Liver (tissue), 9 donors: ENCODE results near the gene PGM5. TPM values are rescaled to one million over a fixed set of nuclear protein-coding genes. Genes with fewer than 3 reads are reported as not detected.

ENCODE experiments used
- DNase-seq: peaks from one replicate; pipeline ENCODE4 v3.0.0-alpha.2; 2017; ENCODE audit warnings: low spot score
- H3K27ac ChIP-seq, 2 donors: one replicate each; pipeline ENCODE4 v1.7.0; 2013; ENCODE audit warnings: inconsistent platforms in 2 of 2, low read length in 2 of 2, control low read depth in 1 of 2, low read depth in 1 of 2, mild to moderate bottlenecking in 1 of 2
- H3K27me3 ChIP-seq, 4 donors: one replicate each; pipeline versions ENCODE4 v1.6.1 to v1.7.0; 2013; ENCODE audit warnings: low read length in 3 of 4, inconsistent platforms in 1 of 4, mild to moderate bottlenecking in 1 of 4, moderate library complexity in 1 of 4; ENCODE audit not compliant: control insufficient read depth in 4 of 4, insufficient read depth in 4 of 4
- H3K36me3 ChIP-seq, 4 donors: one replicate each; pipeline versions ENCODE4 v1.6.1 to v1.7.0; 2013; ENCODE audit warnings: low read length in 3 of 4, mild to moderate bottlenecking in 3 of 4, low read depth in 1 of 4, moderate library complexity in 1 of 4; ENCODE audit not compliant: control insufficient read depth in 4 of 4, insufficient read depth in 3 of 4
- H3K4me1 ChIP-seq, 4 donors: one replicate each; pipeline versions ENCODE4 v1.6.1 to v1.7.0; 2013; ENCODE audit warnings: low read length in 3 of 4, mild to moderate bottlenecking in 3 of 4, moderate library complexity in 1 of 4; ENCODE audit not compliant: control insufficient read depth in 4 of 4, insufficient read depth in 4 of 4
- H3K4me3 ChIP-seq, 3 donors: one replicate each; pipeline versions ENCODE4 v1.6.1 to v1.7.0; 2013; ENCODE audit warnings: low read length in 3 of 3, control low read depth in 1 of 3, low read depth in 1 of 3, mild to moderate bottlenecking in 1 of 3
- H3K9ac ChIP-seq, 2 donors: one replicate each; pipeline ENCODE4 v1.7.0; 2013; ENCODE audit warnings: low read length in 2 of 2, mild to moderate bottlenecking in 2 of 2, moderate library complexity in 2 of 2, control low read depth in 1 of 2, low read depth in 1 of 2
- H3K9me3 ChIP-seq, 4 donors: one replicate each; pipeline versions ENCODE4 v1.6.1 to v1.7.0; 2013; ENCODE audit warnings: low read length in 3 of 4; ENCODE audit not compliant: control insufficient read depth in 4 of 4
- ATF3 ChIP-seq: IDR thresholded peaks from 2 replicates; pipeline ENCODE4 v1.6.1; 2016; ENCODE audit warnings: antibody characterized with exemption
- EGR1 ChIP-seq, 2 donors: IDR thresholded peaks; 2 replicates each; pipeline ENCODE4 v1.6.1; 2016 to 2018; ENCODE audit warnings: antibody characterized with exemption in 2 of 2, low read depth in 2 of 2
- FOXA1 ChIP-seq: IDR thresholded peaks from 2 replicates; pipeline ENCODE4 v1.6.1; 2016; ENCODE audit warnings: antibody characterized with exemption
- FOXA2 ChIP-seq: IDR thresholded peaks from 2 replicates; pipeline ENCODE4 v1.6.1; 2016; ENCODE audit warnings: antibody characterized with exemption
- GABPA ChIP-seq, 2 donors: IDR thresholded peaks in 1 of 2; conservative IDR thresholded peaks in 1 of 2; 2 replicates each; pipeline ENCODE4 v1.6.1; 2016; ENCODE audit warnings: antibody characterized with exemption in 2 of 2, mild to moderate bottlenecking in 1 of 2, moderate library complexity in 1 of 2
- HNF4A ChIP-seq, 2 donors: conservative IDR thresholded peaks; 2 replicates each; pipeline ENCODE4 v1.6.1; 2016; ENCODE audit warnings: antibody characterized with exemption in 2 of 2, mild to moderate bottlenecking in 2 of 2
- HNF4G ChIP-seq: IDR thresholded peaks from 2 replicates; pipeline ENCODE4 v1.6.1; 2016; ENCODE audit warnings: antibody characterized with exemption
- JUND ChIP-seq, 2 donors: IDR thresholded peaks; 2 replicates each; pipeline ENCODE4 v1.6.1; 2016; ENCODE audit warnings: antibody characterized with exemption in 2 of 2
- MAX ChIP-seq: IDR thresholded peaks from 2 replicates; pipeline ENCODE4 v1.6.1; 2016; ENCODE audit warnings: antibody characterized with exemption
- NR2F2 ChIP-seq: IDR thresholded peaks from 2 replicates; pipeline ENCODE4 v1.6.1; 2016; ENCODE audit warnings: antibody characterized with exemption
- RAD21 ChIP-seq, 2 donors: IDR thresholded peaks; 2 replicates each; pipeline ENCODE4 v1.6.1; 2016; ENCODE audit warnings: antibody characterized with exemption in 2 of 2, mild to moderate bottlenecking in 2 of 2
- REST ChIP-seq: IDR thresholded peaks from 2 replicates; pipeline ENCODE4 v1.6.1; 2016; ENCODE audit warnings: antibody characterized with exemption, mild to moderate bottlenecking
- RXRA ChIP-seq, 2 donors: IDR thresholded peaks; 2 replicates each; pipeline ENCODE4 v1.6.1; 2017 to 2018; ENCODE audit warnings: antibody characterized with exemption in 2 of 2, mild to moderate bottlenecking in 1 of 2
- SP1 ChIP-seq: IDR thresholded peaks from 2 replicates; pipeline ENCODE4 v1.6.1; 2018; ENCODE audit warnings: antibody characterized with exemption, mild to moderate bottlenecking
- TAF1 ChIP-seq: conservative IDR thresholded peaks from 2 replicates; pipeline ENCODE4 v1.6.1; 2016; ENCODE audit warnings: antibody characterized with exemption, mild to moderate bottlenecking
- YY1 ChIP-seq: IDR thresholded peaks from 2 replicates; pipeline ENCODE4 v1.6.1; 2016; ENCODE audit warnings: antibody characterized with exemption, mild to moderate bottlenecking
- WGBS: extraction: QIAGEN DNeasy Blood & Tissue Kit; methylation state at CpG from one replicate; pipeline ENCODE4 v1.1.7; 2013; 5-methylcytosine and 5-hydroxymethylcytosine counted together
- polyA plus RNA-seq, 2 donors: library from polyadenylated mRNA; stranded (reverse) in 1 of 2; unstranded in 1 of 2; fragments of 200-250 nt in 1 of 2; fragments of >200 nt in 1 of 2; fragmentation: Nextera tagmentation in 1 of 2; extraction: Ambion mirVana in 1 of 2; gene quantifications; one replicate each; pipeline versions ENCODE4 v1.2.1 to v1.2.3, GENCODE V29; 2013 to 2015
- total RNA-seq, 2 donors: library from RNA; depleted of rRNA; stranded (reverse); fragments of >200 nt; gene quantifications; one replicate each; pipeline ENCODE4 v1.2.3, GENCODE V29; 2014
- TF ChIP-seq, protein P1 (sequence below): fragments of 150-350 bp; IDR thresholded peaks from 2 replicates; pipeline ENCODE4 v1.5.1; 2017; ENCODE audit warnings: improper control_type of control experiment, low read depth, low read length; ENCODE audit not compliant: missing input control
- TF ChIP-seq, protein P2 (sequence below): IDR thresholded peaks from 2 replicates; pipeline ENCODE4 v1.6.1; 2016; ENCODE audit warnings: antibody characterized with exemption
- donor health status: healthy.
- donor health status: healthy.
- donor health status: healthy.
- donor health status: healthy.
- donor health status: healthy.

PGM5 gene
- total and polyA plus RNA-seq, 4 donors, result 0.63 to 8.5 (median 2.2) TPM

GRCh38 chr9:68455451-68455850 is 99.0 kb downstream of the PGM5 start:
- TF ChIP-seq SP1 (no peak), EGR1 (IDR thresholded peaks at IDR 0.05; ENCODE audit: low read depth in 2 of 2) (no peak), FOXA2 (no peak), RXRA (IDR thresholded peaks at IDR 0.05) (no peak), TAF1 (no peak), JUND (IDR thresholded peaks at IDR 0.05) (no peak), HNF4A (conservative IDR thresholded peaks at IDR 0.05) (no peak), FOXA1 (no peak), RAD21 (IDR thresholded peaks at IDR 0.05) (no peak), YY1 (no peak), GABPA (IDR thresholded peaks at IDR 0.05 in 1 of 2, conservative IDR thresholded peaks at IDR 0.05 in 1 of 2) (no peak), ATF3 (no peak), MAX (no peak), REST (no peak), HNF4G (no peak), NR2F2 (no peak)
- TF ChIP-seq, protein P1, sequence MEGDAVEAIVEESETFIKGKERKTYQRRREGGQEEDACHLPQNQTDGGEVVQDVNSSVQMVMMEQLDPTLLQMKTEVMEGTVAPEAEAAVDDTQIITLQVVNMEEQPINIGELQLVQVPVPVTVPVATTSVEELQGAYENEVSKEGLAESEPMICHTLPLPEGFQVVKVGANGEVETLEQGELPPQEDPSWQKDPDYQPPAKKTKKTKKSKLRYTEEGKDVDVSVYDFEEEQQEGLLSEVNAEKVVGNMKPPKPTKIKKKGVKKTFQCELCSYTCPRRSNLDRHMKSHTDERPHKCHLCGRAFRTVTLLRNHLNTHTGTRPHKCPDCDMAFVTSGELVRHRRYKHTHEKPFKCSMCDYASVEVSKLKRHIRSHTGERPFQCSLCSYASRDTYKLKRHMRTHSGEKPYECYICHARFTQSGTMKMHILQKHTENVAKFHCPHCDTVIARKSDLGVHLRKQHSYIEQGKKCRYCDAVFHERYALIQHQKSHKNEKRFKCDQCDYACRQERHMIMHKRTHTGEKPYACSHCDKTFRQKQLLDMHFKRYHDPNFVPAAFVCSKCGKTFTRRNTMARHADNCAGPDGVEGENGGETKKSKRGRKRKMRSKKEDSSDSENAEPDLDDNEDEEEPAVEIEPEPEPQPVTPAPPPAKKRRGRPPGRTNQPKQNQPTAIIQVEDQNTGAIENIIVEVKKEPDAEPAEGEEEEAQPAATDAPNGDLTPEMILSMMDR, result no peak
- TF ChIP-seq, protein P2, sequence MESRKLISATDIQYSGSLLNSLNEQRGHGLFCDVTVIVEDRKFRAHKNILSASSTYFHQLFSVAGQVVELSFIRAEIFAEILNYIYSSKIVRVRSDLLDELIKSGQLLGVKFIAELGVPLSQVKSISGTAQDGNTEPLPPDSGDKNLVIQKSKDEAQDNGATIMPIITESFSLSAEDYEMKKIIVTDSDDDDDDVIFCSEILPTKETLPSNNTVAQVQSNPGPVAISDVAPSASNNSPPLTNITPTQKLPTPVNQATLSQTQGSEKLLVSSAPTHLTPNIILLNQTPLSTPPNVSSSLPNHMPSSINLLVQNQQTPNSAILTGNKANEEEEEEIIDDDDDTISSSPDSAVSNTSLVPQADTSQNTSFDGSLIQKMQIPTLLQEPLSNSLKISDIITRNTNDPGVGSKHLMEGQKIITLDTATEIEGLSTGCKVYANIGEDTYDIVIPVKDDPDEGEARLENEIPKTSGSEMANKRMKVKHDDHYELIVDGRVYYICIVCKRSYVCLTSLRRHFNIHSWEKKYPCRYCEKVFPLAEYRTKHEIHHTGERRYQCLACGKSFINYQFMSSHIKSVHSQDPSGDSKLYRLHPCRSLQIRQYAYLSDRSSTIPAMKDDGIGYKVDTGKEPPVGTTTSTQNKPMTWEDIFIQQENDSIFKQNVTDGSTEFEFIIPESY, result no peak

More at GRCh38 chr9:68455451-68455850, 99.0 kb downstream of the PGM5 start:
- Histone ChIP-seq H3K4me1 (no peaks in the 10 kb centered on the region), H3K9ac (no peak overlapping the region), H3K9me3 (no peaks in the 10 kb centered on the region), H3K36me3 (no peaks in the 10 kb centered on the region), H3K27ac (no peak overlapping the region), H3K4me3 (no peak overlapping the region), H3K27me3 (no peaks in the 10 kb centered on the region)
- 74% methylated on average over 2 of the region's 2 CpGs for WGBS
- DNase-seq, result no peak
